ENCODE measurements around the gene CCNY. TPM values are rescaled to one million over a fixed set of nuclear protein-coding genes. Genes with fewer than 3 reads are reported as not detected.
A peak's percentile ranks its signal among the peaks of the same experiment; 100 is the strongest.
"Not testable (repeated sequence)": the region's sequence is repeated elsewhere in the genome, so short reads cannot be mapped to it uniquely, and the experiment has no call there.

The CCNY gene
- total RNA-seq, 1 donor from 2014 or later, result 99.7 TPM

- no peak for DNase-seq (ENCODE audit: low read depth)
These were observed 64.4 kb downstream of the CCNY start for GRCh38 chr10:35400595-35401268.

- DNase-seq (ENCODE audit: low read depth), result not testable (repeated sequence)
These were observed 67.2 kb downstream of the CCNY start for GRCh38 chr10:35403491-35403890.

DNA sequence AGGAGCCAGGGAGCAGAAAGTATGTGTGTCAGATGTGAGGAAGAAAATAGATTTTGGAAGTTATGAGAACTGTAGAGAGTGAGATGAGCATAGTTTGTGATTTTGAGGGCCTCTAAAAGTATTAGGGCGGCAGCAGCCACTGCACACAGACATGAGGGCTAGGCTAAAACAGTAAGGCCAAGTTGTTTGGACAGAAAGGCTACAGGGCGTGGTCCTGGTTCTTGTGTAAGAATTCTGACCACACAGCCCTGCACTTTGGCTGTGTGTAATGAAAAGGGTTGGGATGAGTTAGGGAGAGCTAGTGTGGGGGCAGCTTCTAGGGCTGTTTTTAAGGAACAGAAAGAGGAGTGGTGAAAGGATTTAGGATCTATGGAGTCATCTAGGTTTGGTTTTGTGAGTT, 67.8 kb downstream of the CCNY start:
- peak; percentile 62 for DNase-seq (ENCODE audit: low read depth)

- DNase-seq (ENCODE audit: low read depth), result not testable (repeated sequence)
These were observed 69.8 kb downstream of the CCNY start for GRCh38 chr10:35406003-35406630.

- peak; percentile 61 for DNase-seq (ENCODE audit: low read depth)
These were observed 71.4 kb downstream of the CCNY start for GRCh38 chr10:35407696-35408095.

DNA sequence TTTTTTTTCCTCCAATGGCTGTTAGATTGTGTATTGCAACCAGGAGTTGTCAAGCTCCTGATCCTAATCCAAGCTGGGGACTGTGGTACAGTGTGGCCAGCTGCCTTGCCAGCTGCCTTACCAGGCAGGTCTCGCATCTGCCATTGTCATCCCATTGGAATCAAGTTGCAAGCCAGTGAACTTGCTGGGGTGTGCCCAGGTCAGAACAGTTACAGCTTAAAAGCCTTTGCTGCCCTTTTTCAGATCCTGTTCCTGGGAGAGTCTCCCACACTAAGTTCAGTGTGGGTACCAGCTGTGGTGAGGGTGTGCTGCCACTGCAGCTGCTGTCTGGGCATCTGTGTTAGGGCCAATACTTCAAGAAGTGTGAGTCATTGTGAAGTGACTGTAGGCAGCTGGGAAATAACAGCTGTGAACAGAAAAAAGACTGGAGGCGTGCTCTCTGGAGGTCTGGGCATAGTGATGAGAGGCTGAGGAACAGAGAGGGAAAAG, 72.8 kb downstream of the CCNY start:
- DNase-seq (ENCODE audit: low read depth), result peak; percentile 100

GRCh38 chr10:35409808-35410207, 73.5 kb downstream of the CCNY start:
- no peak for DNase-seq (ENCODE audit: low read depth)

GRCh38 chr10:35412003-35412723, 75.9 kb downstream of the CCNY start:
- DNase-seq (ENCODE audit: low read depth), result peak; percentile 84

DNA sequence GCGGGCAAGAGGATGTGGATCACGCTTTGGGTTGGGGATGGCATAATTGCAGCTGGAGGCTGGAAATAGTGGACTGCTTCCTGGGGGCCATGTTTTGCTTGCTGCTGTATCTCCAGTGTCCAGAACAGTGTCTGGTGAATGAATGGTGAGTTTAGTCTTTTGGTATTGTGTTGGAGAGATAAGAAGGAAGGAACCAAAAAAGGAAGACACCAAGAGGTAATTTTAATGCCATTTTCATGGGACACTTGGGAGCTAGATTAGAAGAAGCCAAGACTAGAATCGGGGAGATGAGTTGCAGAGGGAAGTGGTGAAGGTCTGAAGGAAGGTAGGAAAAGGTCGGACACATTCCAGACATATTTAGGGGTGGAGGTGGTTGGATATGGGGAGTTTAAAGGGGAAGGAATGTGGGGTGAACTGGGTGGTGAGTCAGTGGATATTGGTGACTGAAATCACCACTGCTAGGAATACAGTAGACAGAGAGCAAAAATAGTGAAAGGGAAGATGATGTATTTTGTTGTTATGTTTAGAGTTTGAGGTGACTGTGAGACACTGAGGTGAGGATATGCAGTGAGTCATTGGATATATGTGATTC, 76.7 kb downstream of the CCNY start:
- peak; percentile 67 for DNase-seq (ENCODE audit: low read depth)

GRCh38 chr10:35413985-35414861, 77.9 kb downstream of the CCNY start:
- peak; percentile 37 for DNase-seq (ENCODE audit: low read depth)

DNA sequence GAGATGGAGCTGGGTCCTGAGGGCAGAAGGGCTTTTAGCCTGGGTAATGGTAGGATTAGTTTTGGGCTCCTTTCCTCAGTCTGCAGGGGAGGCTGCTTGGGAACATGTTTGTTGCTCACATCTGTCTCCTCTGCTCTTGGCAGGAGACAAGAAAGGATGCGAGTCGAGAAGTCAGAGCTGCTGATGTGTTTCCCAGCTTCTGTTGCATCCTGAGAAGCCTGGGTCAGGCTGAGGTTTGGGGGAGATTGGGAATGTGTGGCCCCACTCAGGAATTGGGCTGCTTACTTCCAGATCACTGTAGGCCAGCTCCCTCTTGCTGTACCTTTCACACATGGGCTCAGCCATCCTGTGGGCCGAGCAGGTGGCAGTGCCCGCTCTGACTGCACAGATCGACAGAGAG, 79.2 kb downstream of the CCNY start:
- DNase-seq (ENCODE audit: low read depth), result no peak

DNA sequence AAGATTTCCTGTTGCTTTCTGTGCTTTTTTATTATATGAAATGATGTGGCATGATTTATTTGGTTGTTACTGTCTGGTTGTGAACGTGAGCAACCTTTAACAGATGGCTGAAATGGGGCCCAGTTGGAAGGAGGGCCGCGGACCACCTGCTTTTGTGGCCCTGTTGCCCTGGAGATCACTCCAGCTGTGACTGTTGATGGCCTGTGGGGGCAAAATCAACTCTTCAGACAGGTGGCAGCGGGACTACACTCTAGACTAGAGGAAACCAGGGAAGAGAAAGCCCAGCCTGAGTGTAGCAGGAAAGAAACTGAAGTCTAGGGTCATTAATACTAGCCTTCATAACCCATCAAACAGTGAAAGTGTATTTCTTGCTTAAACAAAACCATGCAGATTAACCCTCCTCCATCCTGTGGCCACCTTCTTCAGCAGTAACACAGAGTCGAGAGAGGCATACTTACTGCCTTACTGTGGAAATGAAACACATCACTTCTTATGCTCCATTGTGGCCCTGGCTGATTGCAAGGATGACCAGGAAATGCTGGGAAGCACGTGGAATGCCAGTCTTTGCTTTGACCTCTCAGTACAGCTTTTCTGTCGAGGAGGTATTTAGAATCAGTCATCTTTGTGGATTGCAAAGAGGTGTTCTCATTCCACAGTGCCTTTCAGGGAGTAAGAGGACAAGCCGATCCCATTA, 80.5 kb downstream of the CCNY start:
- DNase-seq (ENCODE audit: low read depth), result peak; percentile 91

- no peak for DNase-seq (ENCODE audit: low read depth)
These were observed 81.0 kb downstream of the CCNY start for GRCh38 chr10:35417313-35417625.

DNA sequence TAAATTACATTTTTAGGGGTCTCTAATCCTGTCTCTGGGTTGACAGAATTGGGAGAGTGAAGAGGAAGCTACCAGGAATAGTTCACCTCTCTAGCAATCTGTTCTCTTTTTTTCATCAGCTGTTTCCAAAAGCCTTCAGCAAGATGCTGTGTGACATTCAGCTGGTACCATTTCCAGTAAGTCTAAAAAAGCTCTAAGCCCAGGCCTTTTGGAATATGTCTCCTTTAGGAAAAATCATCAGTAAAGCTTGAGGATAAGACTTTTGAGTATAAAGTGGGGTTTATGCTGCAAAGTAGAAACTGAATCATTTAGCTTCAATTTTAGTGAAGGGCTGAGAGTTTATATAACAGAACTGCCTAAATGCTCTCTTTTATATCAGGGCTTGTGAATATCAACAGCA, 81.5 kb downstream of the CCNY start:
- DNase-seq (ENCODE audit: low read depth), result peak; percentile 38

GRCh38 chr10:35418580-35418979, 82.3 kb downstream of the CCNY start:
- not testable (repeated sequence) for DNase-seq (ENCODE audit: low read depth)

DNA sequence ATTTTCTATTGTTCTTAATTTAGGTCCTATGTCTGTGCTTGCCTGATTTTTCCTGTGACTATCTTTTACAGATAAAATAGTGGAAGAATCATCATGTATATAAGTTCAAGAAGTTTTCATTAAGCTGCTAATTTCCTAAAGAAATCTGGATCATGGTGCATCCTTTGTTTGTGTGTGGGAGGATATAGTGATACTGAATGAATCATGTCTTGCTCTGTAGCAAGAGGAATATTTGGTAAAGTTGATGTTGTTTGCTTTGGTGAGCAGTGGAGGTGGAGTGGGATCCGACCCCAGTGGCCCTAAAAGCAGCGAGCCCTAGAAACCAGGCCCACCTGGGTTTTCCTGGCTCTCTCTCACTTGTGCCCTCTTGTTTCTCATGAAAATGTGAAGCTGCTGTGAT, 83.7 kb downstream of the CCNY start:
- DNase-seq (ENCODE audit: low read depth), result no peak

DNA sequence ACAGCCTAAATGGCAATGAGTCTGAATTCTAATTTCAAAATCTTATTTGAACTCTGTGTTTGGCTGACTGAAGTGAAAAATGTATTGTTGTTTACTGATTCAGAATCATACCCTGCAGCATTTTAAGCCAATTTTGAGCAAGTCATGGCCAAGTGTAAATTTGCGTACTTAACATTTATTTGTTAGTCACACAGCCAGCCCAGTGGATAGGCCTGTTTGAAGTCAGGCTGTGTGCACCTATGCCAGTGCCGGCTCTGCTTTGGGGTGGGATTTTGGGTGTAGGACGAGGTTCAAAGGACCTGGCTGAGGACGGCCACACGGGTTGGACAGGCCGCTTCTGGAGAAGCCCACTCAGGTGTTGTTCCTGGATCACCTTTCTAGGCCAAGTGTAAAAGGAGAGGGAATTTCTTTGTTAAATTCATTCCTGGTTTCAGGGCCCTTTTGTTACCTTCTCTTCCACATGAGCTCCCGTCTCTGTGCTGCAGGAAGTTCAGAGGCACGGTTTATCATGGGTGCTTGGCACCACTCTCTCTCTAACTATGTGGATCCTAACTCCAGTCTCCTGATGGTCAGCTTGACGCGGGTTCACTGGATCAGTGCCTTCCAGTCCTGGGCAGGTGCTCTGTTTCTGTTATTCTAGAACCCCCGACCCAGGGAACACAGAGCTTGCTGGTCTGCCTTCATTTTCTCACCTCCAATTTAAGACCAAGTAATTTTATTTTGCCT, 84.7 kb downstream of the CCNY start:
- DNase-seq (ENCODE audit: low read depth), result no peak

- DNase-seq (ENCODE audit: low read depth), result peak; percentile 80
These were observed 85.4 kb downstream of the CCNY start for GRCh38 chr10:35421553-35422178.

DNA sequence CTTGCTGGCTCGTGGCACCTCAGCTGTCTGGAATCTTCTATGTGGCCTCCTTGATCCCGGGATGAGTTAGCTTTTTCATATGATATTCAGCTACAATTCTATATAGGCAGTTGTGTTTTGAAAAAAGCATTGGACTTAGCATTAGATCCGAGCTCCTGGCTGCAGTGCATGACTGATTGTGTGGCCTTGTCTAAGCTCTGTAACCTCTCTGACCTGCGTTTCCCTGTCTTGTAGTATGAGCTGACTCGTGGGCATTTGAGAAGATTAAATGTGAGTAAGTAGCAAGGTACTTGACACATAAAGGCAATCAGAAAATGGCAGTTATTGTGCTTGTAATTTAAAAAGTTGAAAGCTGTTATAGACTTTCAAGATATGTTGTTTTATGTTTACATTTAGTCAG, 85.9 kb downstream of the CCNY start:
- DNase-seq (ENCODE audit: low read depth), result peak; percentile 60
